SKM-1 treated with dmso at 0.1 percent for 144 hours (cell line): ENCODE results near the gene SYT7.

ENCODE experiments used
- DNase-seq: peaks from one replicate; lab custom pipeline; 2025; ENCODE audit not compliant: unreplicated experiment; lab: John Stamatoyannopoulos, UW

SYT7 gene

DNA sequence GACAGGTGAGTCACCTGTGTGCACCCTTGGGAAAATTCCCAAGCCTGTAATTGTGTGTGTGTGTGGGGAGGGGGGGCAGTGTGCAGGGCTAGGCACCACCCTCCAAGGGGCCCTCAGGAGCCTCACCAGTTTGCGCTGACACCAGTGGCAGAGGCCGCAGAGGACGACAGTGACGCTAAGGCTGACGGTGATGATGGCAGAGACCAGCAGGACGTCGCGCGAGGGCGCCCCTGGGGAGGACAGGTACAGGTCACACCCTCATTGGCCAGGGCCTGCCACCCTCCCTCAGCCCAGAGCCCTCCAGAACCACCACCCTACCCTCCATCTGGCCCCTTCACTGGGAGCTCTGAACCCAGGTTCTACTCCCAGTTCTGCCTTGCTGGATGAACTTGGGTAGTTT lies 24.9 kb downstream of the SYT7 start:
- no peak for DNase-seq

DNA sequence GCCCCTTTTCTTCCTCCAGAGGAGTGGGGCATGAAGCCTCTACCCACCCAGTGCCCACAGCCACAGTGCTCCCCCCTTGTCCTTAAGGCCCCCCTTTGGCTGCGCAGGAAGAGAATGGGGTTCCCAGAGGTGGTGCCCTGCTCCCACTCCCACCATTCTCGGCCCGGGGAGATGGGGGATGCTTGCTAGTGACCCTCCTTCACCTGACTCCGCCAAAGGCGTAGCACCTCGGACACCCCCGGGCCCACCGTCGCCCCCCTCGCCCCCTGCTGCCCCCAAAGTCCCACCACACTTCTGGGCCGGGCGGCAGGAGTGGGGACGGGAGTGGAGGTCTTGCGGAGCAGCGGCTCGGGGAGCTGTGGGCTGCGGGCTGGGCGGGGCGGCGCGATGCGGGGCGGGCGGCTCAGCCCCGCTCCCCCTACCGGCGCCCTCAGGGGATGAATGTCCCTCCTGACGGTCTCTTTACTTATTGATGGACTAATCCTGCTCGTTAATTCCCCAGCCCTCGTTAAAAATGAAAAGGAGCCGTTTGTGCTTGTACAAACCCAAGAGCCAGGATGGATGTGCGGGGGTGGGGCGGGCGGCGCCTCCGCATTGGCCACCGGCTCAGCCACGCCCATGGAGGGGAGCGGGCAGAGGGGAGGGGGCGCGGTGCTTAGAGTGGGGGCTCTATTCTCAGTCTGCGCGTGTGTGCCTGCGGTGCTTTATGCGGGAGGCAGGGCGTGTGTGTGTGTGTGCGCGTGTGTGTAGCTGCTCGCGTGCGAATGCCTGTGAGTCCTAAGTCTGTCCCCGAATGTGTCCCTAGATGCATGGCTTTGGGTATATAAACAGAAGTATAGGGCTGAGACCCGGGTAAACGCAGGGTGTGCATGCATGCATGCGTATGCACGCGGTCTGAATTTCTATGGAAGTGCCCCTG lies 25.6 kb downstream of the SYT7 start:
- no peak for DNase-seq

DNA sequence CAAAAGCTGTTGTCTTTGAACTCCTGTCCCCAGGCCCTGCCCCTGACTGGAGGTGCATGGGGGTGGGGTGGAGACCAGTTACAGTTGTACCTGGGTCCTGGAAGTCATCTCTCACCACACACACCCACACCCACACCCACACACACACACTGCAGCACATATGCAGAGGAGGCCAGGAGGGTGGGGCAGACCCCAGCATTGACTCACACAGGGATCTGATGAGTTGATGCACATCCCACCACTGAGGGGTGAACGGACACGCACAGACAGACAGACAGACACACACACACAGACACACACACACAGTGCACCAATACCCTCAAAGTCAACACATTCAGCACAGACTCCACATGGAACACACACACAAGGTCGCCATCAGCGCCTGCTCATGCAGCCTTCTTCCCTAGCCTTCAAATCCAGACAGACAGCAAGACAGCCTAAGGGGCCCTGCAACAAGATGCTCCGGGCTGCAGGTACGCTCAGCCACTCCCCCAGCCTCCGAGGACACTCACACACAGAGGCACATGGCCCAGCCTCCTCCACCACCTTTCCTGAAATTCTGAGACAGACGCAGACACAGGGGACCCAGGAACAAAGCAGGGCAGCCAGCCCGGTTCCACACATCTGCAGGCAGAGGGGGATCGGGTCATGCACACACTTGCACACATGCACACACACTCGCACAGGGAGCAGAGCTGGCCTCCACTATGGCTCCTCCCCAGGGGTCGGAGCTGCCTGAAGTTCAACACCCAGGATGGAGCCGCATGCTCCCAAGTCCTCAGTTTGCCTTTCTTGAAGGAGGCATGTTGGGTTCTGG lies 26.5 kb downstream of the SYT7 start:
- DNase-seq, result no peak

DNA sequence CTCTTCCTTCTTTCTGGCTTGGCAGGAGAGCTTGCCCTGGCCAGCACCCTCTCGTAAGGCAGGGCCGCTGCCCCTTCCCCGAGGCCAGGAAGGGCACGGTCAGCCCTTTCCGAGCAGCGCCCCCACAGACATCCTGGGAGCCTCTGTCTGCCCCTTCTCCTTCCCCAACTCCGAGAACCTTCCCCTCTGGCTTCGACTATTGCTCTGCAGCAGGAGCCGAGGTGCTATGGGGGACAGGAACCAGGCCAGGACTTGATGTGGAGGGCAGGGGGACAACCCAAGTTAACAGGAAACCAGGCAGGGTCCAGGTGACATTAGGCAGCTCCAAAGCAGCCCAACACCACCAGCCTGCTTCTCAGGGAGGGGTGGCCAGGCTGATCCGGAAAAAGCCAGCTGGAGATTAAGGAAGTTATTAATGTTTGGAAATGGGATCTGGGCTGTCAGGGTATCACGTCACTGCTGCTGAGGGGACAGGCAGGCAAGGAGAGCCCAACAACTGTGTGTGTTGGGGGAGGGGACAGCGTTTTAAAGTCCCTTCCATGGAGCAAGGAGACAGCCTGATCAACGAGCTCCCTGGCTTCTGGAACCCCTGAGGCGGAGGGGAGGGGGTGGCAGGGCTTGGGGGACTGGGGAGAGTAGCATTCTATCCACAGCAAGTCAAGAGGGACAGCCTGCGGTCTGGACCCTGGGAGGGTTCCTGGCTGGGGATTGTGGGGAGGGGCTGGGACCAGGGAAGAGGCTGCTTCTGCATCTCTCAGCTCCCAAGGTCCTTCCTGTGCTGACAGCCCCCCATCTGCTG lies 27.3 kb downstream of the SYT7 start:
- DNase-seq, result no peak

DNA sequence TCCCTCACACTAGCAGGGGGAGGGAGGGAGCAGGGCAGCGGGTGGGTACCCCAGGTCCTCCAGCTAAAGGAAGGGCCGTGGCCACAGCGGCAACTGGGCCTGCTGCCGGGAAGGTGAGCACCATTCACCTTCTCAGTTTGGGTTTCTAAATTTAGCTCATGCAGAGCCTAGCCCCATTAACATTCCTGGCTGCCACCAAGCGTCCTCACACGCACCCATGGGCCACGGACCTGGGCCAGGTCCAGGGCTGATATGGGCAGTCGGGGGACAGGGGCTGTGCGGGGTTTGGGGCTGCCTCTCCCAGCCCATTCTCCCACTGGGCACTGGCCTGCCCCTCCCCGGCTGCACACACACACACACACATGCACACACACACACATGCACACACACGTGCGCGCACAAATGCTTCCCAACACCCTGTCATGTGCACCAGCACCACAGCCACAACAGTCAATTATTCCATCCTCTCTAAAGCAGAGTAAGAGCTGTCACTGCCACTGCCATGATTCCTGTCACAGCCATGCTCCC lies 28.7 kb downstream of the SYT7 start:
- DNase-seq, result no peak

DNA sequence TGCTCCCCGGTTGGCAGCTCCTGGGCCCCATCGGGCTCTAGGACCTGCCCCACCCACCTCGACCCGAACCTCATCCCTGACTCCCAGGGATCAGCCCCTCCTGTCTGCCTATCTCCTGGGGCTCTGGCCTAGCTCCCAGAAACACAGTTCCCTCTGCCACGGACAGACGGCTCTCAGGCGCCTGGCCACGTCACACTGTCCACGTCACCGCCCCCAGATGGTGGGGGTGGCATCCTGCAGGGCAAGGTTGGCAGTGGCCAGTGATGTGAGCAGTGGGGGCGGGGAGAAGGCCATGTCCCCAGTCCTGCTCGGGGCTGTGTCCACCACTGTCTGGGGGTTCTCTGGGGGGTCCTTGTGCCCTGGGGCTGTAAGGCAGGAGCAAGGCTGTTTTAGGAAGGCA lies 29.2 kb downstream of the SYT7 start:
- DNase-seq, result no peak

DNA sequence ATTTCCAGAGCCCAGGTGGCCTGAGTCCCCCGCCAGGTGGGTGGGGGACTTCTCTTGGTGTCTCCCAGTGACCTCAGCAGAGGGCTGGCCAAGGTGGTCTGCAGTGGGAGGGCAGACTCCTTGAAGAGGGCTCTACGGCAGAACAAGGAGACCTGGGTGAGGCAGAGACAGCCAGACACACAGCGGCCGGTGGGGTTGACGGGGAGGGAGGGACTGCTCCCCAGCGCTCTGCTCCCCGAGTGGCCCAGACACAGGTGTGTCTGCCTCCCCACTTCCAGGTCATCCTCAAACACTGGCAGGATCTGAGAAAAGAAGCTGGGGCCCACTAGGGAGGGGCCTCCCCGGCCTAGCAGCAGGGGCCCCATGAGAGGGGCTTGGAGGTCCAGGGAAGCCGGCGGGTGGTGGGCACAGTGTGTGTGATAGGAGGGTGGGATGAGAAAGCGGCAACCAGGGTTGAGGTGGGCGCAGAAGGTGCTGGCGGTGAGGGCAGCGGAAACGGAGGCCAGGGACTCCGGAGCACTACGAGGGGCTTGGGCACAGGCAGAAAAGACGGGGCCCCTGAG lies 30.1 kb downstream of the SYT7 start:
- DNase-seq, result no peak

DNA sequence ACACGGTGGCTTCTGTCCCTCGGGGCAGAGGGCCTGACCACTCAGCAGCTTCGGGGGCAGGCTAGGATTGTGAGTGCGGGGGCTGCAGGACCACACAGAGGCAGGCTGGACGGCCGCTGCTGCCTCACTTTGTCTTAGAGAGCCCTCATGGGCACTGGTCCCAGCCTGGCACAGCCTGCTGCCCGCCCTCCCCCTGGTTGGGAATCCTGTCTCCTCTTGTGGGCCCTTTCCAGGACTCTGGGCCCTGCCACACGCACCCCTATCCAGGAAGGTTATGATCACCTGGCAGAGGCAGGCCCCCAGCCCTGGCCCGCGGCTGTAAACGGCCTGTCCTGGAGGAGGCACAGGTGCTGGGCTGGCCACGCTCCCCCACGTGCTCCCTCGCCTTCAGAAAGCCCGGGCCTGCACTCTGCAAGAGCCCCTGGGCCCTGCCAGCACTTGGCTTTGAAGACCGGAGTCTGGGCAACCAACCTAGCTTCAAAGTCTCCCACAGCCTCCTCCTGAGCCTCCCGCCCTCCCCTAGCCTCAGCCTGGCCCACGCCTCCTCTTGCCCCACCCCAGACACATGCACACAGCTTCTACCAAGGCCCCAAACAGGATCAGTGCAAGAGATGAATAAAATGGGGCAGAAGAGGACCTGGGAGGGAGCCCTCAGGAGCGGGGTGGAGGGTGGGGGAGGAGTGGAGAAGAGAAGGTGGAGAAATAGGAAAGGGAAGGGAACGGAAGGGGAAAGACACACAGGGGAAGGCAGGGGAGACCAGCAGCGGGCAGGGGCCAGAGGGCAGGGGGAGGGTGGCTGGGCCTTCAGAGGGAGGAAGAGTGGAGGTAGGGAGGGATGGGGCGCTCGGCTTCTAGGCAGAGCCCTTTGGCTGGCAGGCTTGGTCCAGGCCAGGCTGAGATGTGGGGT lies 31.0 kb downstream of the SYT7 start:
- DNase-seq, result no peak

DNA sequence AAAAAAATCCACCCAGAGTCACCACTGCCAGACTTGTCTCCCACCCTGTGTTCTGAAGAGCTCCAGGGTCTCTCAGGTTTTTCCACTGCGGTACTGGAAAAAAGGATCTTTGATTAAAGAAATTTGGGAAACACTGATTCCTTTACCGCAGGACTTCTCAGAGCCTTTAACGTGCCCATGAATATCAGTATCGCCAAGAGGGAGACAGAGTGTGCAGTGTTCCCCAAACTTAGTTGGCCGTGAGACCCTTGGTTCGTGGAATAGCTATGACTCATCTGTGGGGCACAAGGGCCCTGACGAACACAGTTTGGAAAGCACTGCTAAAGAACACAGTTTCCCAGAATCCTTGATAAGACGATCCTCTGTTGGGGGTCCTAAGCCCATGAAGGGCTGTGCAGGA lies 31.7 kb downstream of the SYT7 start:
- DNase-seq, result no peak

DNA sequence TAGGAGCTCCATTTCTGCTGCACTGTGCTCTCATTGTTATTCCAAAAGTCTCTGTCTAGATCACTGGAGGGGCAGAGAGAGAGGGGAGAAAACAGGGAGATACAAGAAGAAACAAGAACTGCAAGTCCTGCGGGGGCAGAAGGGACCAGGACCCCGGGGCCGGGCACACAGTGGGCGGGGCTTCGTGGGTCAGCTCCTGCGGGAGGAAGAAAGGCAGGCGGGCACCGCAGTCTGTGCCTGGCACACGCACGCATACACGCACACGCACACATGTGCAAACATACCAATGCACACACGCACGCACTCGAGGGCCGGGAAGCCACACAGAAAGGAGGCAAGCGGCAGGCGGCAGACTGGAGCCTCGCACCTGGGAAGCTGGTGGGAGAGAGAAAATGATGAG lies 33.6 kb downstream of the SYT7 start:
- no peak for DNase-seq

DNA sequence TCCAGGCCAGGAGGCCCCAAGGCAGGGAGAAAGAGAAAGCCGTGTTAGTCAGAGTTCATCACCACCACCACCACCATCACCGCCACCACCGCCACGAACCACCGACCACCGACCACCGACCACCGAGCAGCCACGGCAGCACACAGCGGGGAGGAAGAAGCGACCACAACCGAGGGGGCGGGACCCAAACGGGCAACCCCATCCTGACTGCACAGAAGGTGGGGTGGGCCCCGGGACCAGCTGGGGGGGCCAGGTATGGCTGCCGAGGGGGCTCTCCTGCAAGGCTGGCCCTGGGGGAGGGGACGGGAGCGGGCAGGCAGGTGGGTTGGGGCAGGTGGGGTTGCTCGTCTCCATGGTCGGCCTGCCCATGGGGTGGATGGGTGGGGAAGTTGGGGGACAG lies 34.2 kb downstream of the SYT7 start:
- DNase-seq, result no peak

DNA sequence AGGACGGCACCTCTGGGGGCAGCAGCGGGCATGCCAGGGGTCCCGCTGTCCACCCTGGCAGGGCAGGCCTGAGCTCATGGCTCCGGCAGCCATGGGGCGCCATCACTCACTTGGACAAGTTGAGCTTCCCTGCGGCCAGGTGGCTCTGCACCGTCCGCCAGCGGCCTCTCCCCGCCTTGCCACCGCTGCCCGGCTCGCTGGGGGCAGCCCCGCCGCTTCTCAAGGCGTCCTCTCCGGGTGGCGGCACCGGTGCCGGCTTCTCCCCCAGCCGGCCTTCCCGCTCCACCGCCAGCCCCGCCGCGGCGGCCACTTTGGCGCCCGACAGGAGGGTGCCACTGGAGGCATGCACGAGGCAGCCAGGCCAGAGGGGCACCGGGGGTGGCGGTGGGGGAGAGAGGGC lies 35.0 kb downstream of the SYT7 start:
- no peak for DNase-seq

DNA sequence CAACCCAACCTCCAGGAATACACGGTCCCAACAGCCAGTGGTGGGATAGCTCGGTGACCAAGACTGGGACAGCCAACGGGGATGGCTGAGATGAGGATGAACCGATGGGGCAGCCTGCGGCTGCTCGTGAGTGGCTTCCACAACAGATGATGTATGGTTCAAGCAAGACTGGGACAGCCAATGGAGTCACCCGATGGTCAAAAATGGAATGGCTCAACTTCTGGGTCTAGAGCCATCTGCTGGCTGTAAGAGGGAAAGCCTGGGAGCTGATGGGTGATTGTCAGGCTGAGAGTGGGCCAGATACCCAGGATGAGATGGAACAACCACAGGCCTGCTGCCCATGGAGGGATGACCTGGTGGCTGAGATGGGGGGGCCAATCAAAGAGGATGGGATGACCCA lies 35.5 kb downstream of the SYT7 start:
- no peak for DNase-seq

DNA sequence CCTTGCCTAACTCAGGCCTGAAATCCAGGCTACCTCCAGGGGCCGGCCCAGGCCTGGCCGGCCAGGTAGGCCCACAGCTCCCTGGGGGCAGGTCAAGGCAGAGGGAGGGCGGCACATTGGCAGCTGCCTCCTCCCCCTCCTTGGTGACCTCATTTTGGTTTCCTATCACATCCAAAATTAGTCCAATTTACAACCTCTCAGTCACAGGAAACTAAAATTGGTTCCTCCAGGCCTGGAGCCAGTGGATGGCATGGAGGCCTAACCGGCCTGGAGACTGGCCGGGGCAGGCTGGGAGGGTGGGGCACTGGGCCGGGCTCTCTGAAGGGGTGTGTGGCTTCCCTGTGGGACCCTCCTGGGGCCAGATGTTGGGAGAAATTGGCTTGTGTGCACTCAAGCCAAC lies 36.4 kb downstream of the SYT7 start:
- no peak for DNase-seq

DNA sequence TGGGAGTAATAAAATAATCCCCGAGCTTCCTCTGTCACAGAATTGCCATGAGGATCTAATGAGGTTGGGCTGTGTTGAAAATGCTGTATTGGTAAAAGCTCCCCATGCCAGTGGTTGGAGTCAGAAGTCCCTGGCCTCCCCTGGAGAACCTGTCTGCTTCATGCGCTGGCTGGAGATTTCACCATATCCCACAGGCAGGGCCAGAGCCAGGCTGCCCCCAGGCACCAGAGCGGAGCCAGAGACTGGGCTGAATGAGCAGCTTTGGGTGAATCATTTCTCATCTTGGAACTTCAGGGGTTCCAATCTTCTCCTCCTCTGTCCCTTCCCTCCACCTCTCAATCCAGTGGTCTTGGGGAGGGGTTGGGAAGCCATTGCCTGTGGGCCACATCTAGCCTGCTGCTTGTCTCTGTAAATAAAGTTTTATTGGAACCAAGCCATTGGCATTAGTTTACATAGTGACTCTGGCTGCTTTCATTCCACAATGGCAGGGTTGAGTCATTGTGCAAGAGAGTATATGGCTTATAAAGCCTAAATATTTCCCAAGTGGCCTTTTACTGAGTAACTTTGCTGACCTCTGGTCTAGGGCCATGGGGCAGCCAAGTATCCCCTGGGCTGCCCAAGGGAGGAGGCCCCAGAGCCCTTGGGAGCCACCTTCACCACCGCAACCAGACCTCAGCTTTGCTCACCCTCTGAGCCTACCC lies 37.1 kb downstream of the SYT7 start:
- DNase-seq, result no peak

DNA sequence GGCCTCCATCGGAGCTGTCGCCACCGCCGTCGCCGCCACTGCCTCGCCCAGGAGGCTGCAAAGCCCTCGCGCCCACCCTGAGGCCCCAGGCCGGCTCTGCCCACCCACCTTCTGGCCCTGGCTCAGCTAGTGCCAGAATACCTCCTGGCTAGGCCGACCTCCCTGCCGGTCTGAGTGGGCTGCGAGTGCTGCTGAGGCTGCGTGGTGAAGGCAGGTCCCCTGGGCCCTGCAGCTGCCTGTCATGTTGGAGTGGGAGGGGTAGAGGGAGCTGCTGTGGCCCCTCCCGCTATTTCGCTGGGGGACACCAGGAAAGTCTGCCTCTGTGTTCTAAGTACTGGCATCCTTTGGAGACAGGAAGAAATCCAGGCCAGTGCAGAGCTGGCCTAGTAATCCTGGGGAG lies 38.2 kb downstream of the SYT7 start:
- DNase-seq, result no peak

DNA sequence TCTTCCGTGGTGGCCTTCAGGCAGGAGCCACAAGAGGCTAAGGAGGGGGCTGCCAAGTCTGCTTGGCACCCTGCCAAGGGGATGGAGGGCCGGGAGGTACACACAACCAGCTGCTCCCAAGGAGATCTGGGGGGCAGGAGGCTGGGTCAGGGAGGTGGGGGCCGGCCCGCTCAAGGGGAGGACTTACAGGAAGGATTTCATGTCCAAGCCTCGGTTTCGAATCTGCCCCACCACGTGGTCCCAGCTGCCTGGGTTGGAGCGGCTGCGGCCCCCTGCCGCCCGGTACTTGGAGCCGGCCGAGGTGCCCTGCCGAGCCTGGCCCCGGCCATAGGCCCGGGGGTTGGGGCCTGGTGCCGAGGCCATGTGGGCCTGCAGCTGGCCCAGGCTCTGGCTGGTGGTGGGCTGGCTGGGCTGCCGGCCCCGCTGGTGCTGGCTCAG lies 38.8 kb downstream of the SYT7 start:
- no peak for DNase-seq

DNA sequence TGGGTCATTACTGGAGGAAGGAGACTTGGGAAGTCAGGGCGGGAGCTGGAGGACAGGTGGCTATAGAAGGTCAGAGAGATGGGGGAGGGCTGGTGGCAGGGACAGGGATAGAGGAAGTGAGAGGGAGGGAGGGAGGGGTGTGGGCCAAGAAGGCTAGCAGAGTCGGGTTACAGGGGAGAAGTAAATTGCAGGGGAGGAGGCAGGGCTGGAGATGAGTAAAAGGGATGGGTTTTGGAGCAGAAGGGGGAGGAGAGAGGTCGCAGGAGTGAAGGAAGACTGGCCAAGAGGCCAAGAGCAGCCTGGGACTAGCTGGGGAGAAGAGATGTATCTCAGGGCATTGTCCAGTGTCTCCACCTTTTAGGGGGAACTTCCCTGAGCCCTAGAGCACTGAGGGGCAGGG lies 39.3 kb downstream of the SYT7 start:
- DNase-seq, result peak; percentile 49

DNA sequence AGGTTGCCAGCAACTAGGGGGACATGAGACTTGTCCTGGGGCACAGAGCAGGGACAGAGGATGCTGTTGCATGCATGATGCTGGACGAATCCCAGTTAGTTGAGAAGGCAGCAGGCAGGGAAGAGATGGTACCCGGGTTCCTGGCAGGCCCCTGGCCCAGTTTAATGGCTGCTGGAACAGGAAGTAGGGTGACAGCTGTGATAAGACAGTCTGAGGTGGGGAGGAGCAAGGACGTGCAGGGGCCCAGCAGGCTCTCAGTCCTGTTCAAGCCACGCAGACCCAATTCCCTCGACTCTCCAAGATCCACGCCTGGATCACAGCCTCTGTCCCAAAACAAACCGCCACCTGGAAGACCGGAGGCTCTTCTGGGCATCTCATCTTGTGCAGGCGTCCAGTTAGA lies 40.3 kb downstream of the SYT7 start:
- DNase-seq, result no peak
